ENCODE data around the gene FAXDC2.

The FAXDC2 gene

DNA sequence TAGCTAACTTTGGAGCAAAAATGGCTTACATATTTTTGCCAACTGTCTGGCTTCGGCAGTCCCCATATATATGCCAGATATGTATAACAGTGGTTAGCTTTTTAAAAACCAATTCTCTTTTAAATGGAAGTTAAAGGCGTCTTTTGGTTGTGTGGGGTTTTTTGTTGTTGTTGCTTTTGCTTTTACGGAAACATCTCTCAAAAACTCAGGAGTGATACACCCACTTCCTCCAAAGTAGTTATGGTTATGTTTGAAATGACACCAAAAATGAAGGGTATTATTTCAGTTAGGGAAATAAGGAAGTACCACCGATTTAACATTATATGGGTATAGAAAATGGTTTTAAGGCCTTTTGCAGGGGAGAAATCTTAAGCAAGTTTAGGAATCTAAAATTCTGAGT is 10.4 kb upstream of the FAXDC2 start:
- peak overlapping the region; percentile 96 for H3K27ac ChIP-seq
- TF ChIP-seq, protein P1, sequence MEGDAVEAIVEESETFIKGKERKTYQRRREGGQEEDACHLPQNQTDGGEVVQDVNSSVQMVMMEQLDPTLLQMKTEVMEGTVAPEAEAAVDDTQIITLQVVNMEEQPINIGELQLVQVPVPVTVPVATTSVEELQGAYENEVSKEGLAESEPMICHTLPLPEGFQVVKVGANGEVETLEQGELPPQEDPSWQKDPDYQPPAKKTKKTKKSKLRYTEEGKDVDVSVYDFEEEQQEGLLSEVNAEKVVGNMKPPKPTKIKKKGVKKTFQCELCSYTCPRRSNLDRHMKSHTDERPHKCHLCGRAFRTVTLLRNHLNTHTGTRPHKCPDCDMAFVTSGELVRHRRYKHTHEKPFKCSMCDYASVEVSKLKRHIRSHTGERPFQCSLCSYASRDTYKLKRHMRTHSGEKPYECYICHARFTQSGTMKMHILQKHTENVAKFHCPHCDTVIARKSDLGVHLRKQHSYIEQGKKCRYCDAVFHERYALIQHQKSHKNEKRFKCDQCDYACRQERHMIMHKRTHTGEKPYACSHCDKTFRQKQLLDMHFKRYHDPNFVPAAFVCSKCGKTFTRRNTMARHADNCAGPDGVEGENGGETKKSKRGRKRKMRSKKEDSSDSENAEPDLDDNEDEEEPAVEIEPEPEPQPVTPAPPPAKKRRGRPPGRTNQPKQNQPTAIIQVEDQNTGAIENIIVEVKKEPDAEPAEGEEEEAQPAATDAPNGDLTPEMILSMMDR (conservative IDR thresholded peaks at IDR 0.05): no peak

- H3K27ac ChIP-seq: peak overlapping the region; percentile 96
- TF ChIP-seq, protein P1 (conservative IDR thresholded peaks at IDR 0.05): no peak
Observed at GRCh38 chr5:154860123-154860522, 9.7 kb upstream of the FAXDC2 start.

- peak overlapping the region; percentile 96 for H3K27ac ChIP-seq
- TF ChIP-seq, protein P1 (conservative IDR thresholded peaks at IDR 0.05): no peak
Observed at GRCh38 chr5:154858972-154859871, 8.8 kb upstream of the FAXDC2 start.

DNA sequence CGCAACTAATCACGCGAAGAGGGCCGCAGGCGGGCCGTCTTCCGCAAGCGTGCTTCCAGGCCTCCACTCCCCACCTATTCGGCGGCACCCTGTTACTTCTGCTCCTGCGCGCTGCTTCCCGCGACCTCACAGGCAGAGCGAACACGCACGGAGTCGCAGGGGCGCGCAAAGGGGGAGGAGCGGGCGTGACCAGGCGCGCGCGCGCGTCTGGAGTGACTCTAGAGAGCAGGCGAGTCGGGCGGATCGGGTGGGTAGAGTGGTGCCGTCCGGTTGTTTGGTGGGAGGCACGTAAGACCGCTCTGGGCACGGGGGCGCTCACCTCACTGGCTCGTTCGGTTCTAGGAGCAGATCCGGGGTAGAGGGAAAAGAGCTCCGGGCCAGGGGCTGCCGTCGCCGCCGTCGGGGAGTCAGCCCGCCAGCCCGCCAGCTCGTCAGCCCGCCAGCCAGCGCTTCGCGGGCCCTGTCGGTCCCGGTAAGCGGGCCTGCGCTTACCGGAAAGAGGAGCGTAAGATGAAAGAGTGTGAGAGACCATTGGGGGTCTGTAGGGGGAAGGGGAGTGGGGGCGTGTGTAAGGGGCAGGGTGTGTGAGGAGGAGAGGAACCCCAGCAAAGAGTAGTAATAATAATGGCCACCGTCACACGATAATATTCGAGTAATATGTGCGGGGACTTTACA is 8.0 kb upstream of the FAXDC2 start, which contains the start of gene CNOT8:
Gene CNOT8, plus strand, starts transcription at position 331 of the 675 bp plus-strand sequence. CDS start 4,652 bp downstream, outside the sequence.
- H3K27ac ChIP-seq: peak within 1 kb of the TSS; percentile 96
- TF ChIP-seq, protein P1 (conservative IDR thresholded peaks at IDR 0.05): no peak

DNA sequence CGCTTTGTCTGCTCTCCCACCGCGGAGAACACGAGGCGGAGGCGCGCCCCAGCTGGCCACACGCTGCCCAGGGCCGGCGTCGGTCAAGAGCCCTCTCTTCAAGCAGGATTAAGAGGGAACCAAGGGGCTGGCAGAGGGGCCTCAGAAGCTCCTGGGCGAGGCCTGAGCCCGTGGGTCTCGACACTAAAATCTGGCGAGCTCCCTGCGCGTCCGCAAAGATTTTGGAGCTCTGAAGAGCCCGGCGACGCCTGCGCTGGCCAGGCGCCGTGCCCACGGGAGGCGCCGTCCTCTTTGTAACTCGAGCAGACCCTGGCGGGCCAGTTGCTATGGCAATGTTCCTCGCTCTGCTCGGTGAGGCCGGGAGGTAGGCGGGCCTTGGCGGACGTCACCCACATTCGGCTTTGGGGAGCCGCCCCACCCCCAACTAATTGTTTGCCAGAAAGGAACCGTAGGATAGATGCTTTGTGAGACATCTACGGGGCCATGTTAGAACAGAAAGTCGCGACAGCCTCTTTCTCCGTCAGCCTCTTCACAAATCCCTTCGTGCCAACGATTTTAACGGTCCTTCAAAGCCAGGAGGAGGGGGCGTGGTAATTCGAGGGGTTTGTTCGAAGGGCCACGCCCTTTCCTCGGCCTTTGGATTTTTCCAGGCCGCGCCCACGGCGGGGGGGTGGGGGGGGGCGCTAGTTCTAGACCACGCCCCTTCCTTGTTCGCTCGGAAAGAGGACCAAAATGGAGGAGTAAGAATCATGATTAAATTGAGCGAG is 7.3 kb upstream of the FAXDC2 start:
- peak overlapping the region; percentile 96 for H3K27ac ChIP-seq
- TF ChIP-seq, protein P1 (conservative IDR thresholded peaks at IDR 0.05): no peak

GRCh38 chr5:154851351-154851750 is 948 bp upstream of the FAXDC2 start:
- TF ChIP-seq, protein P1 (conservative IDR thresholded peaks at IDR 0.05): no peak
- H3K27ac ChIP-seq: no peak overlapping the region

GRCh38 chr5:154849791-154850201 is 607 bp downstream of the FAXDC2 start:
- TF ChIP-seq, protein P1 (conservative IDR thresholded peaks at IDR 0.05): no peak
- no peak overlapping the region for H3K27ac ChIP-seq

All from VCaP (cell line).